Dermis blood vessel endothelial cell (primary cell): ENCODE results near the gene IGF2BP3. TPM values are rescaled to one million over a fixed set of nuclear protein-coding genes. Genes with fewer than 3 reads are reported as not detected.

Source experiments
- total RNA-seq: library from RNA; depleted of rRNA; stranded (reverse); fragments of >200 nt; gene quantifications from 2 replicates; pipeline ENCODE4 v1.2.3, GENCODE V29; 2014

The IGF2BP3 gene
- total RNA-seq, 1 donor from 2014 or later: 13.4 TPM

Other genes starting within 250 kb of the IGF2BP3 start
- gene GPNMB, start 223.7 kb downstream of the IGF2BP3 start, total RNA-seq: 0.65 and 0.68 TPM in 2 replicates
- 57.7 and 72.7 TPM in 2 replicates for gene MALSU1, start 171.2 kb downstream of the IGF2BP3 start, total RNA-seq
- gene TRA2A, start 61.5 kb upstream of the IGF2BP3 start, total RNA-seq: 33.7 and 34.9 TPM in 2 replicates
- 17.3 and 28.2 TPM in 2 replicates for gene CCDC126, start 126.9 kb upstream of the IGF2BP3 start, total RNA-seq
- gene FAM221A, start 209.7 kb upstream of the IGF2BP3 start, total RNA-seq: 3.8 and 7.5 TPM in 2 replicates
- gene STK31, start 239.7 kb upstream of the IGF2BP3 start, total RNA-seq: 0.17 and 0.19 TPM in 2 replicates